Brain pericyte (primary cell): ENCODE measurements around the gene CDX2.

Source experiments
- DNase-seq: peaks from one replicate; pipeline ENCODE4 v3.0.0-alpha.2; 2012; ENCODE audit warnings: low read depth, low spot score

CDX2 gene

GRCh38 chr13:27928805-27929753 is 40.0 kb downstream of the CDX2 start:
- DNase-seq = no peak

- no peak for DNase-seq
These were observed 40.7 kb downstream of the CDX2 start for GRCh38 chr13:27928353-27928804.

- DNase-seq = no peak
These were observed 41.4 kb downstream of the CDX2 start for GRCh38 chr13:27927444-27928352.

- no peak for DNase-seq
These were observed 42.3 kb downstream of the CDX2 start for GRCh38 chr13:27926644-27927434.

- no peak for DNase-seq
These were observed 43.7 kb downstream of the CDX2 start for GRCh38 chr13:27925220-27925991.

GRCh38 chr13:27924529-27925141 is 44.5 kb downstream of the CDX2 start:
- no peak for DNase-seq

- DNase-seq = no peak
These were observed 45.2 kb downstream of the CDX2 start for GRCh38 chr13:27923794-27924528.

- no peak for DNase-seq
These were observed 46.1 kb downstream of the CDX2 start for GRCh38 chr13:27922883-27923612.

GRCh38 chr13:27921961-27922882 is 46.9 kb downstream of the CDX2 start:
- DNase-seq = no peak

- no peak for DNase-seq
These were observed 47.6 kb downstream of the CDX2 start for GRCh38 chr13:27921421-27921960.

GRCh38 chr13:27920677-27921420 is 48.3 kb downstream of the CDX2 start:
- DNase-seq = no peak

- DNase-seq = no peak
These were observed 49.0 kb downstream of the CDX2 start, which contains the start of gene PDX1 for GRCh38 chr13:27919934-27920676. TSS of gene PDX1 (plus strand) at chr13:27920000. CDS start at chr13:27920139, 139 bp downstream.

- no peak for DNase-seq
These were observed 49.5 kb downstream of the CDX2 start for GRCh38 chr13:27919659-27919933.

- DNase-seq = no peak
These were observed 50.0 kb downstream of the CDX2 start for GRCh38 chr13:27918918-27919658.
